HG02840 (cell line): ENCODE results near the gene MYO7B.

ENCODE experiments used
- ATAC-seq: cut with Tn5 transposase; IDR thresholded peaks from one replicate; pipeline ENCODE4 v1.9.1; 2021; ENCODE audit warnings: mild to moderate bottlenecking, moderate library complexity, moderate number of reproducible peaks; ENCODE audit not compliant: unreplicated experiment, low FRiP score

The MYO7B gene

GRCh38 chr2:127644066-127645025, 108.9 kb downstream of the MYO7B start:
- no peak for ATAC-seq

GRCh38 chr2:127645026-127645394, 109.5 kb downstream of the MYO7B start:
- ATAC-seq: no peak

GRCh38 chr2:127645395-127646291, 110.2 kb downstream of the MYO7B start, which contains the start of gene GPR17:
TSS of gene GPR17 (plus strand) at chr2:127646153. CDS start at chr2:127650736, 4,583 bp downstream.
- ATAC-seq: no peak

GRCh38 chr2:127646487-127647241, 111.2 kb downstream of the MYO7B start:
- ATAC-seq: no peak

GRCh38 chr2:127647242-127648190, 112.0 kb downstream of the MYO7B start:
- no peak for ATAC-seq

GRCh38 chr2:127648321-127648720, 112.8 kb downstream of the MYO7B start:
- ATAC-seq: no peak

- ATAC-seq: no peak
Measured at GRCh38 chr2:127649100-127649611, 113.7 kb downstream of the MYO7B start.

GRCh38 chr2:127649684-127650040, 114.2 kb downstream of the MYO7B start:
- no peak for ATAC-seq

- no peak for ATAC-seq
Measured at GRCh38 chr2:127650041-127650784, 114.7 kb downstream of the MYO7B start.

- no peak for ATAC-seq
Measured at GRCh38 chr2:127650785-127651380, 115.4 kb downstream of the MYO7B start.

- ATAC-seq: no peak
Measured at GRCh38 chr2:127651381-127651809, 115.9 kb downstream of the MYO7B start.

GRCh38 chr2:127651971-127652550, 116.6 kb downstream of the MYO7B start:
- no peak for ATAC-seq

- no peak for ATAC-seq
Measured at GRCh38 chr2:127652786-127653357, 117.4 kb downstream of the MYO7B start.

GRCh38 chr2:127653421-127654083, 118.1 kb downstream of the MYO7B start:
- ATAC-seq: no peak

- no peak for ATAC-seq
Measured at GRCh38 chr2:127654084-127654837, 118.8 kb downstream of the MYO7B start.

- no peak for ATAC-seq
Measured at GRCh38 chr2:127654838-127655175, 119.3 kb downstream of the MYO7B start.
